Suprapubic skin (tissue), 4 donors: ENCODE data around the gene KRTAP1-3. TPM values are rescaled to one million over a fixed set of nuclear protein-coding genes. Genes with fewer than 3 reads are reported as not detected.
"Not testable (repeated sequence)": the region's sequence is repeated elsewhere in the genome, so short reads cannot be mapped to it uniquely, and the experiment has no call there.

Source experiments
- DNase-seq, 2 donors: peaks; one replicate each; pipeline ENCODE4 v3.0.0-alpha.2; 2019; ENCODE audit warnings: low spot score in 2 of 2
- H3K27ac ChIP-seq: fragments of 200-600 bp; sonication (generic); one replicate; pipeline ENCODE4 v1.5.1; 2019
- H3K27me3 ChIP-seq: fragments of 200-600 bp; sonication (generic); one replicate; pipeline ENCODE4 v1.5.1; 2019
- H3K36me3 ChIP-seq: fragments of 200-600 bp; sonication (generic); one replicate; pipeline ENCODE4 v1.5.1; 2019
- H3K4me1 ChIP-seq: fragments of 200-600 bp; sonication (generic); one replicate; pipeline ENCODE4 v1.5.1; 2019
- H3K4me3 ChIP-seq: fragments of 200-600 bp; sonication (generic); one replicate; pipeline ENCODE4 v1.5.1; 2019; ENCODE audit warnings: mild to moderate bottlenecking
- H3K9me3 ChIP-seq: fragments of 200-600 bp; sonication (generic); one replicate; pipeline ENCODE4 v1.5.1; 2019
- CTCF ChIP-seq, 2 donors: fragments of 200-600 bp in 1 of 2; fragments of 450-650 bp in 1 of 2; sonication (generic) in 1 of 2; IDR thresholded peaks; one replicate each; pipeline ENCODE4 v1.5.1; 2016 to 2019; ENCODE audit warnings: antibody characterized with exemption in 2 of 2, mild to moderate bottlenecking in 1 of 2, moderate library complexity in 1 of 2
- EP300 ChIP-seq: sonication (generic); formaldehyde crosslinking; IDR thresholded peaks from one replicate; pipeline ENCODE4 v1.6.1; 2017; ENCODE audit warnings: antibody characterized with exemption
- POLR2A ChIP-seq, 2 donors: fragments of 450-650 bp; IDR thresholded peaks; one replicate each; pipeline ENCODE4 v1.6.1; 2017; ENCODE audit warnings: antibody characterized with exemption in 2 of 2, mild to moderate bottlenecking in 2 of 2, moderate library complexity in 2 of 2
- POLR2AphosphoS5 ChIP-seq, 3 donors: sonication (generic); formaldehyde crosslinking; IDR thresholded peaks; one replicate each; pipeline ENCODE4 v1.6.1; 2017; ENCODE audit warnings: antibody characterized with exemption in 3 of 3
- WGBS: methylation state at CpG from one replicate; pipeline ENCODE4 v1.1.5; 2018; 5-methylcytosine and 5-hydroxymethylcytosine counted together
- total RNA-seq, 4 donors: library from RNA; depleted of rRNA; stranded (reverse); fragments of >200 nt; gene quantifications; one replicate each; pipeline ENCODE4 v1.1.0, GENCODE V29; 2016

Gene KRTAP1-3
- total RNA-seq, 4 donors from 2014 or later: 10.7 to 140 (median 28.7) TPM; not detected in 1

- Histone ChIP-seq H3K36me3 (no peaks in the 10 kb centered on the region), H3K4me3 (no peak overlapping the region), H3K27ac (no peak overlapping the region), H3K9me3 (no peaks in the 10 kb centered on the region), H3K27me3 (peaks cover 4% of the 10 kb centered on the region), H3K4me1 (no peaks in the 10 kb centered on the region)
- no peak for TF ChIP-seq EP300
- no peak for TF ChIP-seq POLR2A (IDR thresholded peaks at IDR 0.05)
- TF ChIP-seq POLR2AphosphoS5 (IDR thresholded peaks at IDR 0.05): no peak
- TF ChIP-seq CTCF (IDR thresholded peaks at IDR 0.05): no peak
- DNase-seq: no peak
- WGBS: 82% methylated on average over 4 of the region's 4 CpGs
These were observed 28.8 kb upstream of the KRTAP1-3 start for GRCh38 chr17:41063449-41063848.

- DNase-seq: no peak
- peaks cover 4% of the 10 kb centered on the region for H3K27me3 ChIP-seq
- no peaks in the 10 kb centered on the region for H3K4me1 ChIP-seq
- no peak overlapping the region for H3K4me3 ChIP-seq
- TF ChIP-seq CTCF (IDR thresholded peaks at IDR 0.05) (no peak), POLR2A (IDR thresholded peaks at IDR 0.05) (no peak), POLR2AphosphoS5 (IDR thresholded peaks at IDR 0.05) (no peak), EP300 (no peak)
- H3K9me3 ChIP-seq: no peaks in the 10 kb centered on the region
- 47% methylated on average over 1 of the region's 1 CpG for WGBS
- H3K27ac ChIP-seq: no peak overlapping the region
- no peaks in the 10 kb centered on the region for H3K36me3 ChIP-seq
These were observed 27.3 kb upstream of the KRTAP1-3 start for GRCh38 chr17:41061964-41062363.

GRCh38 chr17:41060052-41060604, 25.5 kb upstream of the KRTAP1-3 start, which contains the start of gene KRTAP2-3:
Gene KRTAP2-3 (minus strand): TSS chr17:41060114. CDS start chr17:41060050, 64 bp downstream.
- H3K9me3 ChIP-seq: no peaks in the 10 kb centered on the region
- no peak within 1 kb of the TSS for H3K4me3 ChIP-seq
- no peak for DNase-seq
- TF ChIP-seq POLR2AphosphoS5 (IDR thresholded peaks at IDR 0.05) (no peak), POLR2A (IDR thresholded peaks at IDR 0.05) (no peak), CTCF (IDR thresholded peaks at IDR 0.05) (no peak), EP300 (no peak)
- no peaks in the 10 kb centered on the region for H3K4me1 ChIP-seq
- H3K27ac ChIP-seq: no peak within 1 kb of the TSS
- H3K36me3 ChIP-seq: no peaks in the 10 kb centered on the region
- 68% methylated on average over 5 of the region's 6 CpGs for WGBS
- peaks cover 4% of the 10 kb centered on the region for H3K27me3 ChIP-seq

- not testable (repeated sequence) for H3K9me3 ChIP-seq
These were observed 24.8 kb upstream of the KRTAP1-3 start for GRCh38 chr17:41059276-41060051.

GRCh38 chr17:41058741-41059140, 24.1 kb upstream of the KRTAP1-3 start:
- Histone ChIP-seq H3K27me3 (peaks cover 4% of the 10 kb centered on the region), H3K9me3 (no peaks in the 10 kb centered on the region), H3K4me3 (no peak overlapping the region), H3K4me1 (no peaks in the 10 kb centered on the region), H3K27ac (no peak overlapping the region), H3K36me3 (no peaks in the 10 kb centered on the region)
- no peak for DNase-seq
- TF ChIP-seq POLR2AphosphoS5 (IDR thresholded peaks at IDR 0.05): no peak
- no peak for TF ChIP-seq CTCF (IDR thresholded peaks at IDR 0.05)
- no peak for TF ChIP-seq EP300
- no peak for TF ChIP-seq POLR2A (IDR thresholded peaks at IDR 0.05)
- 94% methylated on average over 5 of the region's 5 CpGs for WGBS

More at GRCh38 chr17:41059276-41060051, 24.8 kb upstream of the KRTAP1-3 start:
- not testable (repeated sequence) for H3K27me3 ChIP-seq, H3K27ac ChIP-seq, DNase-seq, H3K36me3 ChIP-seq, H3K4me3 ChIP-seq, H3K4me1 ChIP-seq
- 59% methylated on average over 6 of the region's 31 CpGs for WGBS
